Body of pancreas (tissue), 4 donors: ENCODE measurements around the gene SSB. TPM values are rescaled to one million over a fixed set of nuclear protein-coding genes. Genes with fewer than 3 reads are reported as not detected.
"Not testable (repeated sequence)": the region's sequence is repeated elsewhere in the genome, so short reads cannot be mapped to it uniquely, and the experiment has no call there.

Experiments used
- ATAC-seq: fragments of 150-250 bp; one replicate; pipeline ENCODE4 v1.9.1; 2016
- DNase-seq, 4 donors: peaks; one replicate each; pipeline ENCODE4 v3.0.0-alpha.2; 2019
- H3K27ac ChIP-seq, 4 donors: fragments of 200-600 bp; sonication (generic); 1 replicate in 3 of 4; 2 replicates in 1 of 4; pipeline versions ENCODE4 v1.5.1 to v1.6.1; 2016 to 2019; ENCODE audit warnings: mild to moderate bottlenecking in 1 of 4, mixed read lengths in 1 of 4, moderate library complexity in 1 of 4
- H3K27me3 ChIP-seq, 2 donors: fragments of 200-600 bp; sonication (generic); one replicate each; pipeline ENCODE4 v1.6.0; 2016; ENCODE audit warnings: mild to moderate bottlenecking in 1 of 2
- H3K36me3 ChIP-seq, 2 donors: fragments of 200-600 bp; sonication (generic); replicated peaks in 1 of 2; 2 replicates each; pipeline ENCODE4 v1.5.1; 2016; ENCODE audit warnings: low read depth in 2 of 2; ENCODE audit not compliant: insufficient read depth in 1 of 2
- H3K4me1 ChIP-seq: fragments of 200-600 bp; sonication (generic); one replicate; pipeline ENCODE4 v1.6.0; 2016
- H3K4me3 ChIP-seq, 2 donors: fragments of 200-600 bp; sonication (generic); 1 replicate in 1 of 2; 2 replicates in 1 of 2; pipeline ENCODE4 v1.5.1; 2016 to 2019
- H3K9me3 ChIP-seq, 3 donors: fragments of 200-600 bp; sonication (generic); 1 replicate in 2 of 3; 2 replicates in 1 of 3; pipeline ENCODE4 v1.5.1; 2016
- CTCF ChIP-seq, 7 experiments: fragments of 450-650 bp in 4 of 7; fragments of 200-600 bp in 3 of 7; sonication (generic) in 3 of 7; IDR thresholded peaks; one replicate each; pipeline ENCODE4 v1.5.1; 2016 to 2019; ENCODE audit warnings: antibody characterized with exemption in 7 of 7
- POLR2A ChIP-seq, 3 donors: fragments of 450-650 bp; IDR thresholded peaks; one replicate each; pipeline ENCODE4 v1.6.1; 2016; ENCODE audit warnings: antibody characterized with exemption in 3 of 3, mild to moderate bottlenecking in 2 of 3
- WGBS, 2 donors: methylation state at CpG; one replicate each; pipeline ENCODE4 v1.1.5; 2017; 5-methylcytosine and 5-hydroxymethylcytosine counted together
- intact Hi-C: fragments of 100-400 bp; cut with DNase I; formaldehyde crosslinking; loops from one replicate; pipeline ENCODE4 v1.15.1; 2023
- total RNA-seq, 2 donors: library from RNA; depleted of rRNA; stranded (reverse); fragments of >200 nt; gene quantifications; one replicate each; pipeline ENCODE4 v1.1.0, GENCODE V29; 2016

The SSB gene
- total RNA-seq, 2 donors from 2014 or later: 36.6 to 46.4 TPM

GRCh38 chr2:169798397-169798717 lies 314 bp upstream of the SSB start:
- peak overlapping the region; percentile 83 for H3K4me3 ChIP-seq
- TF ChIP-seq CTCF (IDR thresholded peaks at IDR 0.05) (no peak), POLR2A (IDR thresholded peaks at IDR 0.05) (no peak)
- no peaks in the 10 kb centered on the region for H3K27me3 ChIP-seq
- peaks cover 0 to 1% of the 10 kb centered on the region in 2 donors for H3K36me3 ChIP-seq
- no peak for DNase-seq
- no peaks in the 10 kb centered on the region for H3K9me3 ChIP-seq
- peak overlapping the region; percentile 66 to 91 (median 74) for H3K27ac ChIP-seq
- 5 to 6% methylated on average over 4 of the region's 4 CpGs for WGBS, 2 donors
- peaks cover 12% of the 10 kb centered on the region for H3K4me1 ChIP-seq
- intact Hi-C loops: no loop called here
- no peak for ATAC-seq

GRCh38 chr2:169803480-169803879 lies 4.8 kb downstream of the SSB start:
- DNase-seq (no peak), ATAC-seq (no peak)
- Histone ChIP-seq H3K27me3 (no peaks in the 10 kb centered on the region), H3K9me3 (no peaks in the 10 kb centered on the region), H3K27ac (no peak overlapping the region), H3K4me1 (peaks cover 12% of the 10 kb centered on the region), H3K36me3 (peaks cover 0 to 21% of the 10 kb centered on the region in 2 donors), H3K4me3 (no peak overlapping the region)
- TF ChIP-seq POLR2A (IDR thresholded peaks at IDR 0.05) (no peak), CTCF (IDR thresholded peaks at IDR 0.05) (no peak)
- WGBS, 2 donors: 91 to 93% methylated on average over 9 of the region's 9 CpGs
- intact Hi-C loops: no loop called here

- ATAC-seq: no peak
- peaks cover 5 to 29% of the 10 kb centered on the region in 2 donors for H3K36me3 ChIP-seq
Observed at GRCh38 chr2:169806586-169806985, 7.9 kb downstream of the SSB start.

GRCh38 chr2:169808221-169808620 lies 9.6 kb downstream of the SSB start:
- Histone ChIP-seq H3K9me3 (no peaks in the 10 kb centered on the region), H3K27ac (no peak overlapping the region), H3K36me3 (peaks cover 5 to 32% of the 10 kb centered on the region in 2 donors), H3K27me3 (no peaks in the 10 kb centered on the region), H3K4me3 (no peak overlapping the region), H3K4me1 (no peaks in the 10 kb centered on the region)
- no peak for DNase-seq
- no peak for ATAC-seq
- no peak for TF ChIP-seq CTCF (IDR thresholded peaks at IDR 0.05)
- TF ChIP-seq POLR2A (IDR thresholded peaks at IDR 0.05): no peak
- 73 to 83% methylated on average over 4 of the region's 4 CpGs for WGBS, 2 donors
- intact Hi-C loops: no loop called here

More at GRCh38 chr2:169806586-169806985, 7.9 kb downstream of the SSB start:
- no peak for DNase-seq
- TF ChIP-seq CTCF (IDR thresholded peaks at IDR 0.05) (no peak), POLR2A (IDR thresholded peaks at IDR 0.05) (no peak)
- no peak overlapping the region for H3K27ac ChIP-seq
- H3K4me3 ChIP-seq: no peak overlapping the region
- no peaks in the 10 kb centered on the region for H3K4me1 ChIP-seq
- H3K9me3 ChIP-seq: no peaks in the 10 kb centered on the region
- intact Hi-C loops: no loop called here
- no peaks in the 10 kb centered on the region for H3K27me3 ChIP-seq

- Histone ChIP-seq H3K9me3 (no peaks in the 10 kb centered on the region), H3K36me3 (peaks cover 9 to 11% of the 10 kb centered on the region in 2 donors), H3K27ac (no peak overlapping the region), H3K27me3 (no peaks in the 10 kb centered on the region), H3K4me3 (no peak overlapping the region), H3K4me1 (no peaks in the 10 kb centered on the region)
- ATAC-seq (no peak), DNase-seq (no peak)
- intact Hi-C loops: no loop called here
- WGBS, 2 donors: 50 to 63% methylated on average over 1 of the region's 1 CpG
- TF ChIP-seq CTCF (IDR thresholded peaks at IDR 0.05): no peak
- no peak for TF ChIP-seq POLR2A (IDR thresholded peaks at IDR 0.05)
Observed at GRCh38 chr2:169815849-169816248, 17.2 kb downstream of the SSB start.

GRCh38 chr2:169816961-169817360 lies 18.3 kb downstream of the SSB start:
- DNase-seq, H3K4me1 ChIP-seq, intact Hi-C loops, H3K27ac ChIP-seq, H3K9me3 ChIP-seq, H3K27me3 ChIP-seq, H3K4me3 ChIP-seq, ATAC-seq: not testable (repeated sequence)
- peaks cover 4 to 11% of the 10 kb centered on the region in 2 donors for H3K36me3 ChIP-seq

GRCh38 chr2:169817369-169817768 lies 18.7 kb downstream of the SSB start:
- intact Hi-C loops, ATAC-seq, H3K27me3 ChIP-seq, H3K27ac ChIP-seq, H3K4me1 ChIP-seq, DNase-seq, H3K9me3 ChIP-seq, H3K4me3 ChIP-seq, H3K36me3 ChIP-seq: not testable (repeated sequence)
- 94 to 97% methylated on average over 6 of the region's 6 CpGs for WGBS, 2 donors
